Posterior vena cava (tissue), 2 donors: ENCODE results near the gene EGFR. TPM values are rescaled to one million over a fixed set of nuclear protein-coding genes. Genes with fewer than 3 reads are reported as not detected.
"Not testable (repeated sequence)": the region's sequence is repeated elsewhere in the genome, so short reads cannot be mapped to it uniquely, and the experiment has no call there.

Experiments
- DNase-seq: peaks from one replicate; pipeline ENCODE4 v3.0.0-alpha.2; 2020; ENCODE audit warnings: low spot score
- intact Hi-C, 2 donors: fragments of 100-400 bp; cut with DNase I; formaldehyde crosslinking; loops; one replicate each; pipeline versions ENCODE4 v1.14.1 to v1.14.2; 2022 to 2023
- total RNA-seq, 2 donors: library from RNA; stranded (reverse); fragmentation: NEBNext Ultra II Directional; extraction: Animal tissue kit (Norgen Biotek cat#: 25700); gene quantifications; one replicate each; pipeline ENCODE4 v1.2.1, GENCODE V29; 2021
- donor health status: DM: yes; HTN: yes; CAD: no.
- donor health status: DM: yes; HTN: yes; CAD: no.

The EGFR gene
- total RNA-seq, 2 donors from 2014 or later = 80.8 to 87.2 TPM

GRCh38 chr7:55149001-55149400, 130.2 kb downstream of the EGFR start:
- intact Hi-C loops = no loop called here
- no peak for DNase-seq

DNA sequence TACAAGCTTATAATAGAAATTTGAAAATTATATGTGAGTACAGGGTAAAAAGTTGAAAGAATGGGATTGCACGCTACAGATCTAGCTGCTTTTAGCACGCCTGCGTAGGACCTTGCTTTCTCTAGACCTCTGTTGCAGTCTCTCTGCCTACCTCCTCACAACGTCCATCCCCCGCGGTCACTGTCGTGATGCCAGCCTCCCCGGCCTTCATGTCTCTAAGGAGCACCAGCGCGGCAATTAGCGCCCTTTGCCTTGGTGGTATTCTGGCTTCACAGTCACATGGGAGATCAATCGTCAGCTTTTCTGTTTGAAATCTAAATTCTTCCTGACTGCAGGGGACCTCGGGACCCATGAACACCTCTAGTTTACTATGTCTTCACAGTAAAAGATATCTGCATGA, 131.3 kb downstream of the EGFR start:
- no peak for DNase-seq
- intact Hi-C loops = no loop called here

GRCh38 chr7:55150709-55151451, 132.1 kb downstream of the EGFR start:
- intact Hi-C loops = no loop called here
- no peak for DNase-seq

DNA sequence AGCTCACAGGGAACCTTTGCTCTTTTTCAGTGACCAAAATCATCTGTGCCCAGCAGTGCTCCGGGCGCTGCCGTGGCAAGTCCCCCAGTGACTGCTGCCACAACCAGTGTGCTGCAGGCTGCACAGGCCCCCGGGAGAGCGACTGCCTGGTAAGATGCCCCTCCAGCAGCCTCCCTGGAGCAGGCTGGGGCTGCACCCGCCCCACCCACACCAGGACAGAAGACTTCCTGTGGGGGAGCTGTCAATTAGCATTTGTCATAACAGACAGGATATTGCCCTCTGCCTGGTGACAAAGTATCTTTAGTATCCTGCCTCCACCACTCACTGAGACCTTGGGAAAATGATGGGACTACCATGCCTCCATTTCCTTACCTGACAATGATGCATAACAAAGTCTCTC, 133.7 kb downstream of the EGFR start:
- DNase-seq = no peak
- intact Hi-C loops = no loop called here

- intact Hi-C loops = no loop called here
- no peak for DNase-seq
Measured at GRCh38 chr7:55154096-55154495, 135.3 kb downstream of the EGFR start.

GRCh38 chr7:55155351-55156117, 136.7 kb downstream of the EGFR start:
- no peak for DNase-seq
- intact Hi-C loops = no loop called here

- intact Hi-C loops = no loop called here
- DNase-seq = no peak
Measured at GRCh38 chr7:55156919-55157763, 138.3 kb downstream of the EGFR start.

DNA sequence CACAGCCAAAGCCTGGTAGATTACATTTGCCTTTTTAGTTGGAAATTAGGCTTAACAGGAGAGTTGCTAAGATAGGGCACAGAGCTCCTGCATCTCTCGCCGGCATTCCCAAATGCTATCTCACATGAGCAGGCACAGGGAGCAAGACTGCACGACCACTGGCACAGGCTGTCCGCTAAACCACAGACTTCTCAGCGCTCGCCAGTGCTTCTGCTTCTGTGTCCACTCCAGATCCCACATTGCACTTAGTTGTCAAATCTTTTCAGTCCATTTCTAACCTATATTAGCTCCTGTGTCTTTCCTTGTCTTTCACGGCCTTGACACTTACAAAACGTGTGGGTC, 138.9 kb downstream of the EGFR start:
- no peak for DNase-seq
- intact Hi-C loops = no loop called here

DNA sequence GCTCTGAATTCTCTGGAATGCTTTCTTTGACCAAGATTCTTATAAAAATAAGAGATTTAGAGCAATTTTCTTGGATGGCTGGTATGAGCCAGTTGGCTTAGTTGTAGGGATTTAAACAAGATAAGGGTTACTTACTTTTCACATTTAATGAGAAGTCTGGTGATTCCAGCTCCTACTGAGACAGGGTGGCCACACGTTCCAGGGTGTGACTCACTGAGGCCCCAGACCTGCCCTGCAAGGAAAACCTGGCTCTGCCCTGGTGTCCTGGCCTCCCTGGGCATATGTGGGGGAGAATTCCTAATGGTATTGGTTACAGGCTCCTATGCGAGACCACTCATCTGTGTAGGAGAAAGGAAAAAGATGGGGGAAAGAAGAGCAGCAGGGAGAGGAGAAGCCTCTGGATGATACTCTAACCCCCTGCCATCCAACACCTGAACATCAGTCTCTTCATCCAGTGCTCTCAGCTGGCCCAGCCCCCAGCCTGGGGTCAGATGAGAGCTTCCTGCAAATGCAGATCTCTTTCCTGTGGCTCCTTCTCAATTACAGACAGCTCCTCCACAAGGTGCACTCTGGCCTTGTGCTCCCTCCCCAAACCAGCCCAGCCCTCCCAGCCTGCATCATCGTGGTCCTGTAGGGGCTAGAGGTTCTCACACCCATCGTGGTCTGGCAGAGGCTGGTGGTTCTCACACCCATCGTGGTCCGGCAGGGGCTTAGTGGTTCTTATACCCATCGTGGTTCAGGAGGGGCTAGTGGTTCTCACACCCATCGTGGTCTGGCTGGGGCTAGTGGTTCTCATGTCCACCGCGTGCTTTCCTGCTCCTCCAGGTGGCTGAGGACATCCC, 139.9 kb downstream of the EGFR start:
- no peak for DNase-seq
- intact Hi-C loops = no loop called here

GRCh38 chr7:55160539-55160938, 141.7 kb downstream of the EGFR start:
- intact Hi-C loops = loop anchor here in 1 of 2 donors (5.0 kb wide), 1 partner anchor 92 kb away; no protein-coding TSS in a partner anchor
- DNase-seq = no peak

- DNase-seq = no peak
- intact Hi-C loops = loop anchor here in 1 of 2 donors (5.0 kb wide), 1 partner anchor 91 kb away; no protein-coding TSS in a partner anchor
Measured at GRCh38 chr7:55161154-55161687, 142.4 kb downstream of the EGFR start.

GRCh38 chr7:55162476-55162875, 143.7 kb downstream of the EGFR start:
- intact Hi-C loops = loop anchor here in 1 of 2 donors (5.0 kb wide), 1 partner anchor 90 kb away; no protein-coding TSS in a partner anchor
- no peak for DNase-seq

DNA sequence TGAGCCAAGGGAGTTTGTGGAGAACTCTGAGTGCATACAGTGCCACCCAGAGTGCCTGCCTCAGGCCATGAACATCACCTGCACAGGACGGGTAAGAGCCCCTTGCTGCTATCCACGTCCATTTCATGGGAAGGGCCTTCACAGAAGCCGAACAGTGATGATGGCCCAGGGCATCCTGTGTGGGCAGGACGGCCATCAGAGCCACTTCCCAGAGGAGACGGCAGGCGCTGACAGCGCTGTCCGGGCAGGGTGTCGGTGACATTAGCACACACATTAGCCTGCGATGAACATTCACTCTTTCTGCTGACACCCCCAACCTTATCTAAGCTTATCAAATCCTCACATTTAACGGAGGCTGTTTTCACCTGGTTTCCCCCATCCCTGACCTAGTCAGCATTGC, 144.9 kb downstream of the EGFR start:
- DNase-seq = no peak
- intact Hi-C loops = loop anchor here in 1 of 2 donors (5.0 kb wide), 1 partner anchor 89 kb away; no protein-coding TSS in a partner anchor

GRCh38 chr7:55164527-55164926, 145.7 kb downstream of the EGFR start:
- intact Hi-C loops = loop anchor here in 1 of 2 donors (5.0 kb wide), 1 partner anchor 88 kb away; no protein-coding TSS in a partner anchor

GRCh38 chr7:55165176-55165861, 146.5 kb downstream of the EGFR start:
- no peak for DNase-seq
- intact Hi-C loops = no loop called here

More at GRCh38 chr7:55164527-55164926, 145.7 kb downstream of the EGFR start:
- DNase-seq = no peak

DNA sequence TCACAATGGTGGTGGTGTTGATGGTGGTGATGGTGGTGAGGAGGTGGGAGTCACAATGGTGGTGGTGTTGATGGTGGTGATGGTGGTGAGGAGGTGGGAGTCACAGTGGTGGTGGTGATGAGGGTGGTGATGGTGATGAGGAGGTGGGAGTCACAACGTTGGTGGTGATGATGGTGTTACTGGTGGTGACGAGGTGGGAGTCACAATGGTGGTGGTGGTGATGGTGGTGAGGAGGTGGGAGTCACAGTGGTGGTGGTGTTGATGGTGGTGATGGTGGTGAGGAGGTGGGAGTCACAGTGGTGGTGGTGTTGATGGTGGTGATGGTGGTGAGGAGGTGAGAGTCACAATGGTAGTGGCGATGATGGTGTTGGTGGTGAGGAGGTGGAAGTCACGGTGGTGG, 148.5 kb downstream of the EGFR start:
- intact Hi-C loops, DNase-seq: not testable (repeated sequence)

GRCh38 chr7:55170335-55171069, 151.7 kb downstream of the EGFR start:
- intact Hi-C loops = no loop called here
- DNase-seq = no peak
